C4-2B (cell line): Measurements from ENCODE around the gene DMTF1.

Experiments
- H3K27ac ChIP-seq: fragments of 450-650 bp; 2 replicates; pipeline ENCODE4 v1.5.1; 2017
- ZFX ChIP-seq: fragments of 450-650 bp; IDR thresholded peaks from 2 replicates; pipeline ENCODE4 v1.6.1; 2017
- TF ChIP-seq, protein P1 (sequence below): fragments of 450-650 bp; conservative IDR thresholded peaks from 2 replicates; pipeline ENCODE4 v1.5.1; 2017; ENCODE audit warnings: mild to moderate bottlenecking

The DMTF1 gene

DNA sequence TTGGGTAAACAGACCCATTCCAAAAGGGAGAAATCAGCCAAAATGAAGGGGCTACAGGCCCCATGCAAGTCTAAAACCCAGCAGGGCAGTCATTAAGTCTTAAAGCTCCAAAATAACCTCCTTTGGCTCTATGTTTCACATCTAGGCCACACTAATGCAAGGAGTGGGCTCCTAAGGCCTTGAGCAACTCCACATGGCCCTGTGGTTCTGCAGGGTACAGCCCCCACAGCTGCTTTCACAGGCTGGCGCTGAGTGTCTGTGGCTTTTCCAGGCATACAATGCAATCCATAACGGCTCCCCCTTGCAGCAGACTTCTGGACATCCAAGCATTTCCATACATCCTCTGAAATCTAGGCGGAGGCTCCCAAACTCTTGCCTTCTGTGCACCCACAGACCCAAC is 58.3 kb downstream of the DMTF1 start:
- TF ChIP-seq, protein P1, sequence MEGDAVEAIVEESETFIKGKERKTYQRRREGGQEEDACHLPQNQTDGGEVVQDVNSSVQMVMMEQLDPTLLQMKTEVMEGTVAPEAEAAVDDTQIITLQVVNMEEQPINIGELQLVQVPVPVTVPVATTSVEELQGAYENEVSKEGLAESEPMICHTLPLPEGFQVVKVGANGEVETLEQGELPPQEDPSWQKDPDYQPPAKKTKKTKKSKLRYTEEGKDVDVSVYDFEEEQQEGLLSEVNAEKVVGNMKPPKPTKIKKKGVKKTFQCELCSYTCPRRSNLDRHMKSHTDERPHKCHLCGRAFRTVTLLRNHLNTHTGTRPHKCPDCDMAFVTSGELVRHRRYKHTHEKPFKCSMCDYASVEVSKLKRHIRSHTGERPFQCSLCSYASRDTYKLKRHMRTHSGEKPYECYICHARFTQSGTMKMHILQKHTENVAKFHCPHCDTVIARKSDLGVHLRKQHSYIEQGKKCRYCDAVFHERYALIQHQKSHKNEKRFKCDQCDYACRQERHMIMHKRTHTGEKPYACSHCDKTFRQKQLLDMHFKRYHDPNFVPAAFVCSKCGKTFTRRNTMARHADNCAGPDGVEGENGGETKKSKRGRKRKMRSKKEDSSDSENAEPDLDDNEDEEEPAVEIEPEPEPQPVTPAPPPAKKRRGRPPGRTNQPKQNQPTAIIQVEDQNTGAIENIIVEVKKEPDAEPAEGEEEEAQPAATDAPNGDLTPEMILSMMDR = no peak
- TF ChIP-seq ZFX = no peak
- no peak overlapping the region for H3K27ac ChIP-seq

DNA sequence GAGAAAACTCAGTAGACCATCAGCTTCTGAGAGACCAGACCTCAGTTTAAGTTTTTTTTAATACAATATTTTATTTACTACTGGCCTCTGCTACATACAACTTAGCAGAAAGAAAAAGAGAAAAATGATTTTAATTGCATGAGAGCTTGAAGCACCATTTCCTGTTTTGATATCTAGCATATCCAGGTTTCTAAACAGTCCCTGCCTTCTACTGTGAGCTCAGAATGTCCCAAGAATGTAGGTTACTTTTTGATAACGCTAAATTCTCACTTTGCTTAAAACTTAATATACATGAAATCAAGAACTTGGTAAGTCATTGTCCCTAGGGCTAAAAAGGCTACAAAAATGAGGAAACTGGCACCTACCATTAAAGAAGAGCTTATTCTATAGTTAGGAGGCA is 60.2 kb downstream of the DMTF1 start:
- TF ChIP-seq ZFX = no peak
- TF ChIP-seq, protein P1 = no peak
- H3K27ac ChIP-seq = no peak overlapping the region

- no peak overlapping the region for H3K27ac ChIP-seq
- TF ChIP-seq, protein P1 = no peak
These were observed 61.0 kb downstream of the DMTF1 start for GRCh38 chr7:87213252-87213651.

- H3K27ac ChIP-seq = no peak overlapping the region
- TF ChIP-seq, protein P1 = no peak
- no peak for TF ChIP-seq ZFX
These were observed 61.6 kb downstream of the DMTF1 start for GRCh38 chr7:87213811-87214210.

DNA sequence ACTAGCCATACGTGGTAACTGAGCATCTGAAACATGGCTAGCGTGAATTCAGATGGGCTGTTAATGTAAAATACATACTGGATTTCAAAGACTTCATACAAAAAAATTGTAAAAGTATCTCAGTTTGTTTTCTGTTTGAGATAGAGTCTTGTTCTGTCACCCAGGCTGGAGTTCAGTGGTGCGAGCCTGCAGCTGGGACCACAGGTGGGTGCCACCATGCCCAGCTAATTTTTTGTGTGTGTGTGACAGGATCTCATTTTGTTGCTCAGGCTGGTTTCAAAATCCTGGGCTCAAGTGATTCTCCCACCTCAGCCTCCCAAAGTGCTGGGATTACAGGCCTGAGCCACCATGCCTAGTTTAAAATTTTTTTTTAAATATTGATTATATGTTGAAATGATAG is 62.8 kb downstream of the DMTF1 start:
- no peak overlapping the region for H3K27ac ChIP-seq
- TF ChIP-seq ZFX = no peak
- TF ChIP-seq, protein P1 = no peak

DNA sequence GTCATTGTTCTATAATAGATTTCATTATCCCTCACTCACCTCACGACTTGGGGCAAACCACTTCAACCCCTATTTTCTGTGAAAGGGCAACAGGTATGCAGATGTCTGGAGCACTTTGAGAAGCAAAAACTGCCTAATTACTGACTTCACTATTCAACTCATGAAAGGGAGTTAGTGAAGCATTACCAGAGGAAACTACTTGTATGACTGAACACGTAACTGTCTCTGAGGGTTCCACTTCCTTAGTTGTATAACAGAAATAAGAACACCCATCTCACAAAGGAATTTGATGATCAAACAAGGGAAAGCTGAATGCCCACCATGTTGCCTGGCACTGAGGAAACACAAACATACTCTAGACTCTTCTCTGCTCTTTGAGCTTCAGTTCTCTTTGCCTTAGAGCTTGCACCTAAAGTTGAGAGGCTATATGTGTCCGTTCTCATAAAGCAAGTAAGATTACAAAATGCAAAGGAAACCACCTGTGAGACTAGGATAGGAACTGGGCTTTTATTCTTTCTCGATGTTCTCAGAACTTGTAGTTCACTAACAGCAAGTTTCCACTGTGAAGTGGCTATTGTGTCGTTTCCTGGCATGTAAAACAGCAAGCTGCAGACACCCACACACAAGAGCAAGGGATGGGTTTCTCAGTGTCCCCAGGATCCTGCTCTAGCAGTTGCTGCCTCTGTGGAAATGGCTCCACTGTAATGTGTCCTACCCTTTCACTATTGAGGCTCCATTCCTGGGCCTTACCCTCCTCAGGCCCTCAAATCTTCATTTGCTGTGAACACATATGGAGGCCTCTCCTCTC is 64.7 kb downstream of the DMTF1 start:
- TF ChIP-seq, protein P1 = no peak
- no peak for TF ChIP-seq ZFX
- H3K27ac ChIP-seq = no peak overlapping the region

DNA sequence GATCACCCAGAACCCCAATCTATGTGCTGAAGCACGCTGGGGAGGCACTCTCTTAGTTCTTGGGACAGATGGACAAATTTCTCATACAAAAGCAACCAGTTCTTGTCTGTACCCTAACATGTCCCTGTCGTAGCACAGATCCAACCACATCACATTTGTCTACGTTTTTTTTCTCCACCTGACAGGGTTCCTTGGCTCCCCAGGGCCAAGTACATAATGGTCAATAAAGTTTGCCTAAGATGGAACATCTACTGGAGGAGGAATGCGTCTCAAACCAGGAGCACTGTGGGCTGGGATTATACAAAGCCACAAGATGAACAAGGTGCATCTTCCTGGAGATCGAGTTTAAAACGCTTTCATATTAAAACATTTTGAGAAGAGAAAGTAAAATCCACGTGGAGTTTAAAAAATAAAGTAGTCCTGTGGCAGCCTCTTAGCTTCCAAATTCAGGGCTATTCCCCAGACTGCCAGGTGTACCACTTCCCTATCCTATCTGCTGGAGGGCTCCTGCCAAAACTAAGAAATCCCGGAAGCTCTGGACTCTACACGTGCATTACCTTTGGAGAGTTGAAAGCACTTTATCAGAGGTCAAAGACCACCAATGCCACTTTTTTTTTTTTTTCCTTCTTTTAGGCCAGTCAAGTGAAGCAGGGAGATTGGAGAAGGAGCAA is 65.9 kb downstream of the DMTF1 start:
- no peak for TF ChIP-seq ZFX
- no peak overlapping the region for H3K27ac ChIP-seq
